Activated CD4-positive, alpha-beta T cell treated with anti-CD3 and anti-CD28 coated beads, Interleukin-10, Interleukin-2, amounts not matched to agents 100 ng/mL and 50 ng/mL, durations not matched to agents 16 hours and 8 hours (primary cell): ENCODE results near the gene GUCY1A1.
"Not testable (repeated sequence)": the region's sequence is repeated elsewhere in the genome, so short reads cannot be mapped to it uniquely, and the experiment has no call there.

Source experiments
- DNase-seq: peaks from one replicate; pipeline ENCODE4 v3.0.0-alpha.2; 2020

The GUCY1A1 gene, protein sequence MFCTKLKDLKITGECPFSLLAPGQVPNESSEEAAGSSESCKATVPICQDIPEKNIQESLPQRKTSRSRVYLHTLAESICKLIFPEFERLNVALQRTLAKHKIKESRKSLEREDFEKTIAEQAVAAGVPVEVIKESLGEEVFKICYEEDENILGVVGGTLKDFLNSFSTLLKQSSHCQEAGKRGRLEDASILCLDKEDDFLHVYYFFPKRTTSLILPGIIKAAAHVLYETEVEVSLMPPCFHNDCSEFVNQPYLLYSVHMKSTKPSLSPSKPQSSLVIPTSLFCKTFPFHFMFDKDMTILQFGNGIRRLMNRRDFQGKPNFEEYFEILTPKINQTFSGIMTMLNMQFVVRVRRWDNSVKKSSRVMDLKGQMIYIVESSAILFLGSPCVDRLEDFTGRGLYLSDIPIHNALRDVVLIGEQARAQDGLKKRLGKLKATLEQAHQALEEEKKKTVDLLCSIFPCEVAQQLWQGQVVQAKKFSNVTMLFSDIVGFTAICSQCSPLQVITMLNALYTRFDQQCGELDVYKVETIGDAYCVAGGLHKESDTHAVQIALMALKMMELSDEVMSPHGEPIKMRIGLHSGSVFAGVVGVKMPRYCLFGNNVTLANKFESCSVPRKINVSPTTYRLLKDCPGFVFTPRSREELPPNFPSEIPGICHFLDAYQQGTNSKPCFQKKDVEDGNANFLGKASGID

GRCh38 chr4:155666344-155667221, at the start of gene GUCY1A1:
Gene GUCY1A1, plus strand, starts transcription at chr4:155666848. Its CDS starts 30,020 bp downstream, at chr4:155696868.
- DNase-seq = peak; percentile 10

DNA sequence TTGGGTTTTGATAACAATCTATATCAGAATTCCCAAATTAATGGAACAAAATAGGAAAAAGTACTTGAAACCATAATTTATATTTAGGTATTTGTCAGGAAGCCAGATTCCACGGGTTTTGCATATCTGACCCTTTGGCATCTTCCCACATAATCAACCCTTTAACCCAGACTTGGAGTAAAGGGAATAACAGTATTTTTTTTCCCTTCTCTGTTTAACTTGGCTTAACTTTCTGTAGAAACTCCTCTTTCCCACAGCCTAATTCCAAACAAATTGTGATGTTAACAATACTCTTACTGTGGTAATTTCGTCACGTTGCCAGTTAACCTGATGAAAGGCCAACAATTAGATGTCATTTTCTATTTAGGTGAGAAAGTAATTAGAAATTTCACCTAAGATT, 49.4 kb upstream of the GUCY1A1 start:
- no peak for DNase-seq

- DNase-seq = no peak
Observed at GRCh38 chr4:155618183-155618838, 48.3 kb upstream of the GUCY1A1 start.

- DNase-seq = no peak
Observed at GRCh38 chr4:155620637-155621036, 46.0 kb upstream of the GUCY1A1 start.

GRCh38 chr4:155624478-155624877, 42.2 kb upstream of the GUCY1A1 start:
- no peak for DNase-seq

DNA sequence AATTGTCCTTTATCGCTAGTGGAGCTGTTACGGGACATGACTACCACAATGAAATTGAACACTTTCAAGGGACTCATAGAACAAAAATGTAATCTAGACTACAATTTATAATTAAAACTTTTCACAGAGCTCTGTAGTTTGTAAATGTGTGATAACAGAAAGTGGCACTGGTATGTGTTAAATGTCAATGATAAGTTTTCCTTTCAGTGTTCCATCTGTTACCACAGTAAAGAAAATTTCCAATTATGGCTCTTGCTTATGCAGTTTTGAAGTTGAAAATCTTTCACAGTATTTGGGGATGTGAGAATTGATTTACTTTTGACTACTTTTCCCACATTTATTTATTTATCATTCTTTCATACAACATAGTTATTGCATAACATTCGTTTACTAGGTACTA, 40.1 kb upstream of the GUCY1A1 start:
- DNase-seq = no peak

DNA sequence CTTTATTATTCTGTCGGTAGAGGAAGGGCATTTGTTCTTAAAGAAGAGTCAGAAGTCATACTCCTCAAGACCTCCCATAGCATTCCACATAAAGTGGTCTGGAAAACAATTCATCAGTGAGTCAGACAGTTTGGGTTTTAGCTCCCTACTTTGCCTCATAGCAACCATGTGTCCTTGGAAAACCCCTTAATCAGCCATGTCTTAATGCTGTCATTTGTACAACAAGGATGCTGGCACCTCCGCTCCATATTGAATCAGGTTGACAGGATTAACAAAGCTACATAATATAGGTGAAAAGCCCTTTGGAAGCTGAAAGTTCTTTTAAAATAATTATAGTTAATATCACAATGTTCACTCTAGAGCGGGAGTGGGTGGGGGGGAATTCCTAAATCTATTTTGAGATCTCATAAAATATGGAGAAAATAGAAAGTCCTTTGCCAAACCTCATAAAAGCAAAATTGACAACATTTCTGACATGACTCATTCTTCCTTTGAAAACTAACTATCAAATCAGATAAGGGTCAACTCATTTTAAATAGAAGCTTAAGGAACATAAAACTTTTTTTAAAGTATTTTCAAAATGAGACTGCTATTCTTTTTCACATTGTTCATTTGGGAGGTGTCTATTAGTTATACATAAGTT, 37.3 kb upstream of the GUCY1A1 start:
- no peak for DNase-seq

DNA sequence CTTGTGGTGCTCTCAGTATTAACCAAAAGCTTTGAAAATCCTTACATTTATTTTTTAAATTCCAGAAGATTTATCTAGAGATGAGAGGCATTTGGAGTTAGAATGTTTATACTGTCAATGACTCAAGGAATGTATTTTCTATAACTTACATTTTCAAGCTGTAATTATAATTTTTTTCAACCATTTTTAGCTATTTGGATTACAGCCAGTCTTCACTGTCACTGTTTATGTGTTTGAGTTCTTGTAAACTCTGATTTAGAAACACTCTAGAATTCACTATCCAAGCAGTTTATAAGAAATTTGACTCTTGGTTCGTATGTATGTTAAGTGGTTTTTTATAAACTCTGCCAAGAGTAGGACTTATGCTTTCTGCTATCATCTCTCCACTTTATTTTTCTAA, 36.7 kb upstream of the GUCY1A1 start:
- no peak for DNase-seq

GRCh38 chr4:155632310-155632840, 34.3 kb upstream of the GUCY1A1 start:
- peak; percentile 4 for DNase-seq

- no peak for DNase-seq
Observed at GRCh38 chr4:155638195-155638965, 28.3 kb upstream of the GUCY1A1 start.

DNA sequence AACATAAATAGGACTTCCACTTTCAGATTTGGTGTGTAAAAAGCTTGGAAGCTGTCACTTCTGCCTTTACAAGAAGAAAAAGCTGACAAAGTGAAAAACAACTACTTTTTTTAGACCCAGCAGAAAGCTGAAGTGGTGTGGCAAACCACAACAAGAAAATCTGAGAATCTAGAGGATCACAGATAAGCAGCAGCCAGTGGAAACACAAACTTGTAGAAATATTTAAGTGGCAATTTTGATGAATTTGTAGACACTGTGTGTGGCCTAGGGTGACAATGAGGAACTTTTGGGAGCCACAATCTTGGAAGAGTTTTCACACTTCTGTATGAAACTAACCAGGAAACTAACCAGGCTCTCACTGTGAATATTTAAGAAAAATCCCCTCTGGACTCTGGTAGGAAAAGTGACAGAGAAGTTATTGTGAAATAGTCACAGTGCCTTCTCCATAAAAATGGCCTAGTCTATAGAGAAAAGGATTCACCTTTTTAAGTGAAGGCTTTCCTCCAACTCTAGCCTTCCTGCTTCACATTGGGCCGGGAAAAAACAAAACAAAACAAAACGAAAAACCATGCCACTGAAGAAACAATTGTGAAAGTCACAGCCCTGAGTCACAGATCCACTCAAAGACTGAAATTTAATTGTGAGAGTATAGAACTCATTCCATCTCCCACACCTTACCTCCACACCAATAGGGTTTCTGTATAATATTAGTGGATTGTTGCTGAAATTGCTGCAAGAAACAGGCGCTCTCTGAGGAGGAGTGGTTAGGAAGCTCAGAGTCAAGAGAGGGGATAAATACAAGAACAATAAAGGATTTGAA, 26.7 kb upstream of the GUCY1A1 start:
- peak; percentile 61 for DNase-seq

DNA sequence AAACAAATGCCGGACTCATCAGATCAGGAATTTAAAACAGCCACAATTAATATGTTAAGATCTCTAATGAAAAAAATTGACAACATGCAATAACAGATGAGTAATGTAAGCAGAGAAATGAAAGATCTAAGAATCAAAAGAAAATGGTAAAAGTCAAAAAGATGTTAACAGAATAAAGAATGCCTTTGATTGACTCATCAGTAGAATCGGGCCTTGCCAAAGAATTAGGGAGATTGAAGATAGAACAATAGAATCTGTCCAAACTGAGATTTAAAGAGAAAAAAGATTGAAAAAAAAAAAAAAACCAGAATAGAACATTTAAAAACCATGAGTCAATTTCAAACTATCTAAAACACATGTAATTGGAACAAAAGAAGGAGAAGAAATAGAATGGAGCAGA, 25.9 kb upstream of the GUCY1A1 start:
- DNase-seq = no peak

DNA sequence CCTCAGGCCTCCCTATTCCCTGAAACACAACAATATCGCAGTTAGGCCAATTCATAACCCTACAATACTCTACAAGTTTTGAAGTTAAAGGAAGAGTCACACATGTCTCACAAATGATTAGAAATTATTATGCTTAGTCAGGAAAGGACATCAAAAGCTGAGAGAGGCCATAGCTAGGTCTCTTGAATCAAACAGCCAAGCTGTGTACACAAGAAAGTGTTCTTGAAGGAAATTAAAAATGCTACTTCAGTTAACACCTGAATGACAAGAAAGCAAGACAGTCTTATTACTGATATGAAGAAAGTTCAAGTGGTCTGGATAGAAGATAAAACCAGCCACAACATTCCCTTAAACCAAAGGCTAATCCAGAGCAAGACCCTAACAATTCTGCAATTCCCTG, 23.6 kb upstream of the GUCY1A1 start:
- no peak for DNase-seq

DNA sequence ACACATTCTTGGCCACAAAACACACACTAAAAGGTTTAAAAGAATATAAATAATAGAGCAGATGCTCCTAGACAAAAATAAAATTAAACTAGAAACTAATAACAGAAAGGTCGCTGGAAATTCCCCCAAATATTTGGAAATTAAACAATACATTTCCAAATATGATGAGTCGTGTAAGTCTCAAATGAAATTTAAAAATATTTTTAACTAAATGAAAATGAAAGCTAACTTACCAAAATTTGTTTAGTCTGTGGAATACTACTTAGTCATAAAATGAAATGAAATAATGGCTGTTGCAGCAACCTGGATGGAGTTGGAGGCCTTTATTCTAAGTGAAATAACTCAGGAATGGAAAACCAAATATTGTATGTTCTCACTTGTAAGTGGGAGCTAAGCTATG, 20.6 kb upstream of the GUCY1A1 start:
- no peak for DNase-seq

DNA sequence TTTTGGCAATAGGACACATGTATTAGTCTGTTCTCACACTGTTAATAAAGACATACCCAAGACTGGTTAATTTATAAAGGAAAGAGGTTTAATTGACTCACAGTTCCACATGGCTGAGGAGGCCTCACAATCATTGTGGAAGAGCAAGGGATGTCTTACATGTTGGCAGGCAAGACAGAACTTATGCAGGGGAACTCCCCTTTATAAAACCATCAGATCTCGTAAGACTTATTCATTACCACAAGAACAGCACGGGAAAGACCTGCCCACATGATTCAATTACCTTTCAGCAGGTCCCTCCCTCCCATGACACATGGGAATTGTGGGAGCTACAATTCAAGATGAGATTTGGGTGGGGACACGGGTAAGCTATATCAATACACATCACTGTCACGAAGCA, 15.9 kb upstream of the GUCY1A1 start:
- DNase-seq = not testable (repeated sequence)

DNA sequence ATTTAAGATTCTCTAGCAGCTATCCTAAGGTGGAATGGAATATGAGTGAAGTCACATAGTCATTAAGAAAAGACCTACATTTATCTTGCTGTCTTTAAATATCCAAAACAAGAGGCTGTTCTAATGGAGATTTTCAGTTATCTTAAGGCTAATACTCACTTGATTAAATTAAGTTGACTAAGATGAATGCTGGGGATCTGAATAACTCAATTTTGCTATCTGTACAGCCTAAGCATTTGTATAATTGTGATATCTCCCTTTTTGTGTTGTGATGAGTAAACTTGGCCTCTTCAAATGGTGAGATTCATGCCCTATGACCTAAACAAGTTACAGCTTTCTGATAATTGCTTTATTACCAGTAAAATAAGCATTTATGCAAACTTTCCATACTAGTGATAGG, 13.6 kb upstream of the GUCY1A1 start:
- DNase-seq = no peak

DNA sequence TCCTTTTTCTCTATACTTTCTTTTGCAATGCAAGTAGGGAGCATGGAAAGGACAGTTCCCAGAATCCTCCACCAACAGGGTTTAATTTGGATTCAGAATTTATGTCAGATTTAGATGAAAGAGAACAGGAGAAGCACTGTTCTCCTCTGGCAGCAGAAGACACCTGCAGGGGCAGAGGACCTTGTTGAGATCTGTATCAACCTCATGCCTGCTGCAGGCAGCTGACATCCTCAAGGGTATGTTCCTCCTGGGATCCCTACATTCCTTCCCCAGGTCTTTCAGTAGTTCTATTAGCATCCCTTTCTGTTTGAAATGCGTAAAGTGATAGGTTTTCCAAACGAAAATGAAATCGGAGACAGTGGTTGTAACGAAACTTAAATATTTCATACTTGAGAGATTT, 10.6 kb upstream of the GUCY1A1 start:
- no peak for DNase-seq

DNA sequence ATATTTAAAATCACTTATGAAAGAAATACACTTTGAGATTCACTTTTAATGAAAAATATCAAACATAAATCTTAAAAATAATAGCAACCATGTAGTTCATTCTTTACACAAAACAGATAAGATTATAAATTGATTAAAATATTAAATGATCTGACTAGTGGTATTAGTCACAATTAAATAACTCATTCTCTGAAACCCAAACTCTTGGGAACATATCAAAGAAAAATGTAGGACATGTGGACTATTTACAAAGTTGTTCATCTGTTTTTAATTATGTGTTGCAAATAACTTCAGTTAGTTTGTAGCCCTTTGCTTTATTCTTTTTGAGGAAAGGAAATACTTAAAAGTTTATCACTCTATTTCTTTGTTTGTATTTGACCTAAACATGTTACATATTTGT, 9.5 kb upstream of the GUCY1A1 start:
- no peak for DNase-seq

- DNase-seq = no peak
Observed at GRCh38 chr4:155657985-155658680, 8.5 kb upstream of the GUCY1A1 start.

- DNase-seq = no peak
Observed at GRCh38 chr4:155658681-155659064, 8.0 kb upstream of the GUCY1A1 start.
